NCI-H2107 treated with DMSO at 0.1 percent for 48 hours (cell line): ENCODE measurements around the gene CACHD1.

Experiments used
- DNase-seq: peaks from one replicate; lab custom pipeline; 2025; ENCODE audit not compliant: unreplicated experiment; lab: John Stamatoyannopoulos, UW

CACHD1 gene

GRCh38 chr1:64645735-64646134 lies 175.8 kb downstream of the CACHD1 start:
- DNase-seq: no peak

- no peak for DNase-seq
Observed at GRCh38 chr1:64650411-64650810, 180.5 kb downstream of the CACHD1 start.

- no peak for DNase-seq
Observed at GRCh38 chr1:64651841-64652240, 181.9 kb downstream of the CACHD1 start.

- DNase-seq: no peak
Observed at GRCh38 chr1:64653466-64653865, 183.5 kb downstream of the CACHD1 start.

- no peak for DNase-seq
Observed at GRCh38 chr1:64654519-64655341, 184.8 kb downstream of the CACHD1 start.

GRCh38 chr1:64655861-64656260 lies 185.9 kb downstream of the CACHD1 start:
- DNase-seq: no peak

- DNase-seq: no peak
Observed at GRCh38 chr1:64659478-64660138, 189.7 kb downstream of the CACHD1 start.

GRCh38 chr1:64663668-64664067 lies 193.7 kb downstream of the CACHD1 start:
- DNase-seq: no peak

GRCh38 chr1:64664299-64664698 lies 194.4 kb downstream of the CACHD1 start:
- DNase-seq: no peak

GRCh38 chr1:64669098-64669675 lies 199.3 kb downstream of the CACHD1 start:
- DNase-seq: no peak

GRCh38 chr1:64675718-64676345 lies 205.9 kb downstream of the CACHD1 start:
- no peak for DNase-seq

GRCh38 chr1:64676386-64676785 lies 206.5 kb downstream of the CACHD1 start:
- no peak for DNase-seq

- no peak for DNase-seq
Observed at GRCh38 chr1:64677532-64677931, 207.6 kb downstream of the CACHD1 start.

- DNase-seq: no peak
Observed at GRCh38 chr1:64678366-64678765, 208.4 kb downstream of the CACHD1 start.

GRCh38 chr1:64679177-64679576 lies 209.2 kb downstream of the CACHD1 start:
- DNase-seq: peak; percentile 89

- DNase-seq: no peak
Observed at GRCh38 chr1:64680599-64680998, 210.7 kb downstream of the CACHD1 start.

- no peak for DNase-seq
Observed at GRCh38 chr1:64681043-64681442, 211.1 kb downstream of the CACHD1 start.

GRCh38 chr1:64683419-64683818 lies 213.5 kb downstream of the CACHD1 start:
- no peak for DNase-seq

GRCh38 chr1:64685217-64685616 lies 215.3 kb downstream of the CACHD1 start:
- no peak for DNase-seq

- DNase-seq: no peak
Observed at GRCh38 chr1:64685765-64686341, 215.9 kb downstream of the CACHD1 start.
